OCI-LY1 (cell line): ENCODE results near the gene RAB40A.

Experiments used
- H2AFZ ChIP-seq: fragments of 200-600 bp; sonication (generic), shearing (Covaris generic); 2 replicates; pipeline ENCODE4 v1.6.0; 2014; ENCODE audit warnings: antibody characterized with exemption, mild to moderate bottlenecking, low read length
- H3F3A ChIP-seq: fragments of 200-600 bp; sonication (generic), shearing (Covaris generic); 2 replicates; pipeline ENCODE4 v1.6.0; 2014; ENCODE audit warnings: mild to moderate bottlenecking, antibody characterized with exemption, low read length, moderate library complexity; ENCODE audit not compliant: insufficient read depth
- H3K27ac ChIP-seq: fragments of 200-600 bp; sonication (generic); 2 replicates; pipeline ENCODE4 v1.5.1; 2014; ENCODE audit warnings: low read length, mixed run types, mild to moderate bottlenecking, low read depth; ENCODE audit not compliant: poor library complexity, severe bottlenecking
- H3K27me3 ChIP-seq: fragments of 200-600 bp; sonication (generic); 2 replicates; pipeline ENCODE4 v1.6.0; 2014; ENCODE audit warnings: antibody characterized with exemption, mild to moderate bottlenecking, low read length, moderate library complexity; ENCODE audit not compliant: insufficient read depth
- H3K36me3 ChIP-seq: fragments of 200-600 bp; sonication (generic); 2 replicates; pipeline ENCODE4 v1.6.1; 2014; ENCODE audit warnings: mild to moderate bottlenecking, antibody characterized with exemption, low read length, moderate library complexity, mixed read lengths; ENCODE audit not compliant: insufficient read depth
- H3K4me1 ChIP-seq: fragments of 200-600 bp; sonication (generic); 2 replicates; pipeline ENCODE4 v1.5.1; 2014; ENCODE audit warnings: mild to moderate bottlenecking, low read length, moderate library complexity; ENCODE audit not compliant: insufficient read depth, severe bottlenecking
- H3K4me2 ChIP-seq: fragments of 200-600 bp; sonication (generic), shearing (Covaris generic); 2 replicates; pipeline ENCODE4 v1.6.1; 2014; ENCODE audit warnings: low read length
- H3K4me3 ChIP-seq: fragments of 200-600 bp; sonication (generic); 2 replicates; pipeline ENCODE4 v1.5.1; 2014; ENCODE audit warnings: low read length, low read depth, mild to moderate bottlenecking, mixed read lengths; ENCODE audit not compliant: poor library complexity, severe bottlenecking
- H3K79me2 ChIP-seq: fragments of 200-600 bp; shearing (Covaris generic); 2 replicates; pipeline ENCODE4 v1.6.1; 2016; ENCODE audit warnings: mixed run types, low read length, mixed read lengths; ENCODE audit not compliant: insufficient read depth
- H3K9ac ChIP-seq: fragments of 200-600 bp; sonication (generic), shearing (Covaris generic); 2 replicates; pipeline ENCODE4 v1.6.1; 2014; ENCODE audit warnings: mild to moderate bottlenecking, low read length, mixed read lengths
- H3K9me2 ChIP-seq: fragments of 200-600 bp; sonication (generic), shearing (Covaris generic); 2 replicates; pipeline ENCODE4 v1.6.1; 2014; ENCODE audit warnings: low read depth, mild to moderate bottlenecking, low read length, mixed read lengths
- H3K9me3 ChIP-seq: fragments of 200-600 bp; shearing (Covaris generic); 2 replicates; pipeline ENCODE4 v1.6.1; 2014; ENCODE audit warnings: low read length, mixed read lengths
- H4K20me1 ChIP-seq: fragments of 200-600 bp; sonication (generic), shearing (Covaris generic); 2 replicates; pipeline ENCODE4 v1.6.0; 2016; ENCODE audit warnings: mild to moderate bottlenecking, low read length; ENCODE audit not compliant: insufficient read depth
- EZH2 ChIP-seq: fragments of 200-600 bp; sonication (generic), shearing (Covaris generic); IDR thresholded peaks from 2 replicates; pipeline ENCODE4 v1.8.0; 2017; ENCODE audit warnings: borderline replicate concordance, mixed run types, mild to moderate bottlenecking, antibody characterized with exemption, low read length, moderate library complexity, mixed read lengths
- TF ChIP-seq, protein P1 (sequence below): fragments of 200-600 bp; sonication (generic), shearing (Covaris generic); IDR thresholded peaks from 2 replicates; pipeline ENCODE4 v1.5.1; 2017; ENCODE audit warnings: mild to moderate bottlenecking, antibody characterized with exemption, low read length, moderate library complexity, mixed read lengths

The RAB40A gene

DNA sequence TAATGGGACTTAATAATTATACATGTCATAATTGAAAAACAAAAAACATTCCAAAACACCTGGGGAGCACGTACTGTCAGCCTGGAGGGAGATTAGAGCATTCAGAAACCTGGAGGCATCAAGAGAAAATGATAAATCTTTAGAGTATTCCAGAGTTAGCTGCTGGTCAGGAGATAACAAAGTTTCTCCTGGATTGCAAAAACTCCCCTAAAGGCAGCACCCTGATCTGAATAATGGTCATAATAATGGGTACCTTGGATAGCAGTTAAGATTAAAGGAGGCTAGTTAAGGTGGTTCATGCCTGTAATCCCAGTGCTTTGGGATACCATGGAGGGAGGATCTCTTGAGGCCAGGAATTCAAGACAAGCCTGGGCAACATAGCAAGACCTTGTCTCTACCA lies 15.9 kb upstream of the RAB40A start:
- Histone ChIP-seq H3F3A (no peaks in the 10 kb centered on the region), H3K9me3 (no peaks in the 10 kb centered on the region), H3K4me1 (no peaks in the 10 kb centered on the region), H3K4me3 (no peak overlapping the region), H3K27me3 (no peaks in the 10 kb centered on the region), H3K79me2 (no peaks in the 10 kb centered on the region), H3K9ac (no peak overlapping the region), H3K9me2 (no peaks in the 10 kb centered on the region), H3K27ac (no peak overlapping the region), H4K20me1 (no peaks in the 10 kb centered on the region), H3K4me2 (no peak overlapping the region), H2AFZ (no peak overlapping the region), H3K36me3 (no peaks in the 10 kb centered on the region)
- TF ChIP-seq EZH2: no peak
- TF ChIP-seq, protein P1, sequence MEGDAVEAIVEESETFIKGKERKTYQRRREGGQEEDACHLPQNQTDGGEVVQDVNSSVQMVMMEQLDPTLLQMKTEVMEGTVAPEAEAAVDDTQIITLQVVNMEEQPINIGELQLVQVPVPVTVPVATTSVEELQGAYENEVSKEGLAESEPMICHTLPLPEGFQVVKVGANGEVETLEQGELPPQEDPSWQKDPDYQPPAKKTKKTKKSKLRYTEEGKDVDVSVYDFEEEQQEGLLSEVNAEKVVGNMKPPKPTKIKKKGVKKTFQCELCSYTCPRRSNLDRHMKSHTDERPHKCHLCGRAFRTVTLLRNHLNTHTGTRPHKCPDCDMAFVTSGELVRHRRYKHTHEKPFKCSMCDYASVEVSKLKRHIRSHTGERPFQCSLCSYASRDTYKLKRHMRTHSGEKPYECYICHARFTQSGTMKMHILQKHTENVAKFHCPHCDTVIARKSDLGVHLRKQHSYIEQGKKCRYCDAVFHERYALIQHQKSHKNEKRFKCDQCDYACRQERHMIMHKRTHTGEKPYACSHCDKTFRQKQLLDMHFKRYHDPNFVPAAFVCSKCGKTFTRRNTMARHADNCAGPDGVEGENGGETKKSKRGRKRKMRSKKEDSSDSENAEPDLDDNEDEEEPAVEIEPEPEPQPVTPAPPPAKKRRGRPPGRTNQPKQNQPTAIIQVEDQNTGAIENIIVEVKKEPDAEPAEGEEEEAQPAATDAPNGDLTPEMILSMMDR: no peak

DNA sequence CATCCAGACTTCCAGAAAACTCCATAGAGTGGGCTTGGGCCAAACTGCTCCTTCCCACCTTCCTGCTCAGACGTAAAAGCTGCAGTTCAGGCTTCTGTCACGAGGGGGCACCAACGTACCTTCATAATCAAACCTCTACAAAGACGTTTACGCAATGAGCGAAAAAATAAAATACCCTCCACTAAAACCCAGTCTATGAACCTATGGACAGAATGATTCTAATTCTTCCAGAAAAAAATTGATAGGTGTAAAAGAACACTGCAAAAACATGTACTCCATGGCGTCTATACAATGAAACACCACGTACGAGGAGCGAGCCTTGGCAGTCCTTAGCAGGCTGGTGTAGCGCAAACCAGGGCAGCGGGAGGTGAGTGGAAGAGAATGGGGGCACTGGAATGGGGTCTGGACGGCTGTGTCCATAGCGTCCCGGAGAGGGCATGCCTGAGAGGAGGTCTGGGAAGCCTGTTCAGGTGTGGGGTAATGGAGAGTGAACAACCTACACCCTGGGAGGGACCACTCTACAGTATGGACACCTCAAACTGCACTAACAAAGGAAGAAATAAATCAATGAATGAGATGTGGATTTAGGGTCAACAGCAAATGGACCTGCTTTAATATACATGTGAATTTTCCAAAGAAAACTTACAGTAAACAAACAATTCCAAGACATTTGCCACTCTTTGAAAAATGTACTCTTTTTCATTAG lies 14.4 kb upstream of the RAB40A start:
- Histone ChIP-seq H3K36me3 (no peaks in the 10 kb centered on the region), H3K9ac (no peak overlapping the region), H2AFZ (no peak overlapping the region), H3K9me2 (no peaks in the 10 kb centered on the region), H3K4me3 (no peak overlapping the region), H3K9me3 (no peaks in the 10 kb centered on the region), H3F3A (no peaks in the 10 kb centered on the region), H3K27me3 (no peaks in the 10 kb centered on the region), H3K27ac (no peak overlapping the region), H3K4me1 (no peaks in the 10 kb centered on the region), H3K4me2 (no peak overlapping the region), H3K79me2 (no peaks in the 10 kb centered on the region), H4K20me1 (no peaks in the 10 kb centered on the region)
- TF ChIP-seq, protein P1: peak; percentile 56
- TF ChIP-seq EZH2: no peak

DNA sequence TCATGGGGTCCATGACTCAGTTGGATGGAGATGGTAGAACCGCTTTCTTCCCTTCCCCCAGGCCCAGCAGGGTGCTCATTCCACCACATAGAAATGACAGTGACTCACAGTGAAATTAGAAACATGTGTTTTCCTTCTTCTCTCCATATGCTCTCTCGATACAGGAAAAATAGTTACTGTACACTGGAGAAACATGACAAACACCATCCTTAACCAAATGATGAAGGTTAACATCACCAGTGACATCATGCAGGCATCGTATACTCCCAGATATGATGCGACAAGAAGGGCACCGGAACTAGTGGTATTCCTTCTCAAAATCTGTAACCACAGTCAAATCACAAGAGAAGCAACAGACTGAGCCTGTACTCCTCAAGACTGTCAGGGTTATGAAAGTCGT lies 11.7 kb upstream of the RAB40A start:
- TF ChIP-seq EZH2: no peak
- TF ChIP-seq, protein P1: no peak
- Histone ChIP-seq H3K36me3 (no peaks in the 10 kb centered on the region), H3K27me3 (no peaks in the 10 kb centered on the region), H3K9ac (no peak overlapping the region), H3K27ac (no peak overlapping the region), H3F3A (no peaks in the 10 kb centered on the region), H4K20me1 (no peaks in the 10 kb centered on the region), H3K79me2 (no peaks in the 10 kb centered on the region), H3K9me2 (no peaks in the 10 kb centered on the region), H3K4me2 (no peak overlapping the region), H3K4me3 (no peak overlapping the region), H3K9me3 (no peaks in the 10 kb centered on the region), H2AFZ (no peak overlapping the region), H3K4me1 (no peaks in the 10 kb centered on the region)
